GM12865 (cell line): Measurements from ENCODE around the gene DCDC2.

Experiments used
- DNase-seq: peaks from one replicate; pipeline ENCODE4 v3.0.0; 2010; ENCODE audit warnings: low read depth
- H3K4me3 ChIP-seq: 2 replicates; pipeline ENCODE4 v1.5.1; 2011; ENCODE audit warnings: mild to moderate bottlenecking, low read depth, low read length, control low read depth
- CTCF ChIP-seq: IDR thresholded peaks from 2 replicates; pipeline ENCODE4 v1.5.1; 2011; ENCODE audit warnings: low read length, control low read depth, low read depth, inconsistent platforms; ENCODE audit not compliant: insufficient read depth; ENCODE audit errors: missing control alignments

DCDC2 gene

GRCh38 chr6:24355393-24355792, 2.5 kb downstream of the DCDC2 start:
- no peak for TF ChIP-seq CTCF
- H3K4me3 ChIP-seq, result no peak overlapping the region
- no peak for DNase-seq

- H3K4me3 ChIP-seq, result no peak overlapping the region
- TF ChIP-seq CTCF, result no peak
- no peak for DNase-seq
Observed at GRCh38 chr6:24353861-24354260, 4.0 kb downstream of the DCDC2 start.

- TF ChIP-seq CTCF, result no peak
- H3K4me3 ChIP-seq, result no peak overlapping the region
- DNase-seq, result no peak
Observed at GRCh38 chr6:24352434-24352833, 5.4 kb downstream of the DCDC2 start.

GRCh38 chr6:24344976-24345375, 12.9 kb downstream of the DCDC2 start:
- no peak for TF ChIP-seq CTCF
- H3K4me3 ChIP-seq, result no peak overlapping the region
- DNase-seq, result no peak

- no peak for DNase-seq
- H3K4me3 ChIP-seq, result no peak overlapping the region
- TF ChIP-seq CTCF, result no peak
Observed at GRCh38 chr6:24340998-24341938, 16.6 kb downstream of the DCDC2 start.

GRCh38 chr6:24339932-24340331, 17.9 kb downstream of the DCDC2 start:
- no peak for DNase-seq
- TF ChIP-seq CTCF, result no peak

More at GRCh38 chr6:24339932-24340331, 17.9 kb downstream of the DCDC2 start:
- H3K4me3 ChIP-seq, result no peak overlapping the region
